OCI-LY7 (cell line): Measurements from ENCODE around the gene SRL. TPM values are rescaled to one million over a fixed set of nuclear protein-coding genes. Genes with fewer than 3 reads are reported as not detected.

Experiments
- BruUV-seq: library from RNA; stranded (reverse); fragments of 400-500 nt; replicated peaks from 2 replicates; lab custom pipeline; 2021; lab: Mats Ljungman, UMichigan
- CTCF ChIA-PET: fragments of 300-600 bp; sonication (Branson Sonifier 250); formaldehyde crosslinking; loops from one replicate; lab custom pipeline; 2022; ENCODE audit warnings: antibody characterized with exemption; ENCODE audit not compliant: unreplicated experiment; lab: Charles Lee
- POLR2A ChIA-PET: fragments of 300-600 bp; sonication (Branson Sonifier 250); formaldehyde crosslinking; loops from one replicate; lab custom pipeline; 2022; ENCODE audit warnings: antibody characterized with exemption; lab: Charles Lee
- DNase-seq: peaks from one replicate; pipeline ENCODE4 v3.0.0-alpha.2; 2015; ENCODE audit warnings: low spot score
- H2AFZ ChIP-seq: fragments of 200-600 bp; sonication (generic), shearing (Covaris generic); 2 replicates; pipeline ENCODE4 v1.6.1; 2014; ENCODE audit warnings: mild to moderate bottlenecking, antibody characterized with exemption, low read length, moderate library complexity
- H3K27ac ChIP-seq: fragments of 200-600 bp; sonication (generic); 2 replicates; pipeline ENCODE4 v1.5.1; 2014; ENCODE audit warnings: mixed run types, low read depth, mild to moderate bottlenecking, moderate library complexity, low read length, inconsistent platforms; ENCODE audit not compliant: poor library complexity, severe bottlenecking
- H3K36me3 ChIP-seq: fragments of 200-600 bp; sonication (generic); 2 replicates; pipeline ENCODE4 v1.6.1; 2014; ENCODE audit warnings: mild to moderate bottlenecking, antibody characterized with exemption, low read length, moderate library complexity, mixed read lengths; ENCODE audit not compliant: insufficient read depth
- H3K4me1 ChIP-seq: fragments of 200-600 bp; sonication (generic); 2 replicates; pipeline ENCODE4 v1.5.1; 2014; ENCODE audit warnings: mild to moderate bottlenecking, low read length; ENCODE audit not compliant: insufficient read depth, poor library complexity, severe bottlenecking
- H3K4me2 ChIP-seq: fragments of 200-600 bp; sonication (generic); 2 replicates; pipeline ENCODE4 v1.6.1; 2014; ENCODE audit warnings: mild to moderate bottlenecking, low read length
- H3K4me3 ChIP-seq: fragments of 200-600 bp; sonication (generic); 2 replicates; pipeline ENCODE4 v1.5.1; 2014; ENCODE audit warnings: mild to moderate bottlenecking, low read depth, low read length; ENCODE audit not compliant: poor library complexity, severe bottlenecking
- H3K79me2 ChIP-seq: fragments of 200-600 bp; sonication (generic); 2 replicates; pipeline ENCODE4 v1.6.1; 2016; ENCODE audit warnings: low read depth, mild to moderate bottlenecking, low read length, moderate library complexity, mixed read lengths; ENCODE audit not compliant: insufficient read depth
- H3K9me2 ChIP-seq: fragments of 200-600 bp; sonication (generic); 2 replicates; pipeline ENCODE4 v1.6.1; 2016; ENCODE audit warnings: mild to moderate bottlenecking, low read length, mixed read lengths; ENCODE audit not compliant: insufficient read depth
- H3K9me3 ChIP-seq: fragments of 200-600 bp; sonication (generic); 2 replicates; pipeline ENCODE4 v1.6.1; 2014; ENCODE audit warnings: mild to moderate bottlenecking, mixed run types, low read length, mixed read lengths
- H4K20me1 ChIP-seq: fragments of 200-600 bp; sonication (generic); 2 replicates; pipeline ENCODE4 v1.6.1; 2014; ENCODE audit warnings: mild to moderate bottlenecking, antibody characterized with exemption, low read length, moderate library complexity, mixed read lengths; ENCODE audit not compliant: insufficient read depth
- CTCF ChIP-seq: fragments of 200-600 bp; sonication (generic); conservative IDR thresholded peaks from 2 replicates; pipeline ENCODE4 v1.5.1; 2014; ENCODE audit warnings: mild to moderate bottlenecking, antibody characterized with exemption, low read length, moderate library complexity, mixed read lengths
- EZH2phosphoT487 ChIP-seq: fragments of 200-600 bp; sonication (generic); IDR thresholded peaks from 2 replicates; pipeline ENCODE4 v1.6.1; 2018; ENCODE audit warnings: low read depth, borderline replicate concordance, mild to moderate bottlenecking, mixed run types, antibody characterized with exemption, low read length, moderate library complexity, mixed read lengths
- intact Hi-C: fragments of 100-400 bp; cut with micrococcal nuclease; formaldehyde crosslinking; loops from one replicate; pipeline ENCODE4 v1.10.0; 2022; ENCODE audit not compliant: unreplicated experiment
- total RNA-seq, 2 experiments: library from RNA; depleted of rRNA in 1 of 2; stranded (reverse); fragments of >200 nt in 1 of 2; shearing (Covaris generic) in 1 of 2; gene quantifications; 2 replicates each; pipeline ENCODE4 v1.2.3, GENCODE V29; 2014 to 2022

SRL gene
- total RNA-seq, 2 experiments from 2014 or later = not detected

- Histone ChIP-seq H3K36me3 (no peaks in the 10 kb centered on the region), H3K9me2 (no peaks in the 10 kb centered on the region), H2AFZ (no peak overlapping the region), H3K4me3 (no peak overlapping the region), H3K9me3 (no peaks in the 10 kb centered on the region), H3K79me2 (no peaks in the 10 kb centered on the region), H4K20me1 (no peaks in the 10 kb centered on the region), H3K4me2 (no peak overlapping the region), H3K27ac (no peak overlapping the region), H3K4me1 (peaks cover 6% of the 10 kb centered on the region)
- no peak for DNase-seq
- intact Hi-C loops = no loop called here
- CTCF ChIA-PET = no interaction called here
- no TSS peak for BruUV-seq
- no peak for TF ChIP-seq CTCF
- no peak for TF ChIP-seq EZH2phosphoT487
- POLR2A ChIA-PET = no interaction called here
Observed at GRCh38 chr16:4178468-4179010, 63.3 kb downstream of the SRL start.

- no peak overlapping the region for H2AFZ ChIP-seq
- peak; percentile 8 for DNase-seq
- intact Hi-C loops = no loop called here
- H3K36me3 ChIP-seq = no peaks in the 10 kb centered on the region
- H3K9me2 ChIP-seq = no peaks in the 10 kb centered on the region
- POLR2A ChIA-PET = interaction anchor here (0.6 to 0.7 kb wide), 3 partner anchors 28 to 142 kb away, joined by 4 to 8 read pairs (median 6); no protein-coding TSS in a partner anchor
- TF ChIP-seq EZH2phosphoT487 (no peak), CTCF (no peak)
- H4K20me1 ChIP-seq = no peaks in the 10 kb centered on the region
- BruUV-seq = no TSS peak
- H3K27ac ChIP-seq = no peak overlapping the region
- H3K4me3 ChIP-seq = no peak overlapping the region
- no peaks in the 10 kb centered on the region for H3K9me3 ChIP-seq
- no peaks in the 10 kb centered on the region for H3K4me1 ChIP-seq
- no peaks in the 10 kb centered on the region for H3K79me2 ChIP-seq
- H3K4me2 ChIP-seq = no peak overlapping the region
- CTCF ChIA-PET = no interaction called here
Observed at GRCh38 chr16:4176906-4177417, 64.9 kb downstream of the SRL start.

- POLR2A ChIA-PET = interaction anchor here (0.7 kb wide), 1 partner anchor 158 kb away, joined by 4 read pairs; no protein-coding TSS in a partner anchor
- no peak for DNase-seq
- no TSS peak for BruUV-seq
Observed at GRCh38 chr16:4175849-4176248, 66.0 kb downstream of the SRL start.

More at GRCh38 chr16:4175849-4176248, 66.0 kb downstream of the SRL start:
- intact Hi-C loops = no loop called here
- Histone ChIP-seq H4K20me1 (no peaks in the 10 kb centered on the region), H3K4me3 (no peak overlapping the region), H3K27ac (no peak overlapping the region), H3K9me2 (no peaks in the 10 kb centered on the region), H2AFZ (no peak overlapping the region), H3K9me3 (no peaks in the 10 kb centered on the region), H3K36me3 (no peaks in the 10 kb centered on the region), H3K4me2 (no peak overlapping the region), H3K4me1 (no peaks in the 10 kb centered on the region), H3K79me2 (no peaks in the 10 kb centered on the region)
- TF ChIP-seq EZH2phosphoT487 = no peak
- no peak for TF ChIP-seq CTCF
- CTCF ChIA-PET = no interaction called here
